Left hindlimb (tissue), 1 donor: ENCODE results near the gene SMC3.

Source experiments
- DNase-seq: peaks from one replicate; pipeline ENCODE4 v3.0.0-alpha.2; 2018

SMC3 gene

GRCh38 chr10:110546077-110546476 is 21.4 kb upstream of the SMC3 start:
- DNase-seq = no peak

- no peak for DNase-seq
Observed at GRCh38 chr10:110546499-110547110, 20.9 kb upstream of the SMC3 start.

DNA sequence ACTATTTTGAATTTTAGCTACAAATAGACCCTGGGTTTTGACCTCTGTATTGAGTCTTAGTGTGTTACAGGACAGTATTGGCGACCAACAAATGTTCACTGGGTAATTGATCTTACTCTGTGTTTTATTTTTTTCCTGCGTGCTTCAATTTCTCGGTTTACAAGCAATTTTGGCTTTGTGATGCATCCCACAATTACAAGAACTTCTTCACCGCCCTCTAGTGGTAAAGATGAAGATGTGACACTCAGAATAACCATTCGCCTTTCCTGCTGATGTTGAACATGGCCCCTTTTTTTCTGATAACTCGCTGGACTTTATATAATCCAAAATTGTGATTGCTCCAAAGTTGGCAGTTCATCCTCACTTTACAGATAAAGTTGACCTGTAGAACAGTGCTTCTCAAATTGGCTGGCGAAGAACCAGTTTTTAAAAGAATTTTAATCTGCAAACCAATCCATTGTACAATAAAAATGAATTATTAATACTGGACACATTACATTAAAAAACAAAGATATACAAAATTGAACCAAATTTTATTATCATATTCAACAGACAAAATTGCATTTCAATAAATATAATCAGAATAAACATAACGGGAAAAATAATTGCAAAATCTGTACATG is 20.2 kb upstream of the SMC3 start:
- DNase-seq = no peak

DNA sequence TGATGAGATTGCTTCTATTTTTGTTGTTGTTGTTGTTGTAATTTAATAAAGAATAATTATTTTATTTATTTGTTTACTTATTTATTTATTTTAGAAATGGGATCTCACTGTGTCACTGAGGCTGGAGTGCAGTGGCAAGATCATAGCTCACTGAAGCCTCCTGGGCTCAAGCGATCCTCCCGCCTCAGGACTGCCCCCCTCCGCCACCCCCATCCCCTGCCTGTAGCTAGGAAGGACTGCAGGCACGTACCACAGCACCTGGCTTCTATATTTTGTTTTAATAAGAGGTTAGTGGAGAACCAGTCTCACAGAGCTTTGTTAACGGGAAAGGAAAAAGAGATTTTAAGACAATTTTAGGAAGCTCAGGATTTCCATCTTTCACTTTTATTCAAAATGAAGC is 19.5 kb upstream of the SMC3 start:
- DNase-seq = no peak

- DNase-seq = no peak
Observed at GRCh38 chr10:110549211-110549610, 18.3 kb upstream of the SMC3 start.

GRCh38 chr10:110553905-110554304 is 13.6 kb upstream of the SMC3 start:
- no peak for DNase-seq

DNA sequence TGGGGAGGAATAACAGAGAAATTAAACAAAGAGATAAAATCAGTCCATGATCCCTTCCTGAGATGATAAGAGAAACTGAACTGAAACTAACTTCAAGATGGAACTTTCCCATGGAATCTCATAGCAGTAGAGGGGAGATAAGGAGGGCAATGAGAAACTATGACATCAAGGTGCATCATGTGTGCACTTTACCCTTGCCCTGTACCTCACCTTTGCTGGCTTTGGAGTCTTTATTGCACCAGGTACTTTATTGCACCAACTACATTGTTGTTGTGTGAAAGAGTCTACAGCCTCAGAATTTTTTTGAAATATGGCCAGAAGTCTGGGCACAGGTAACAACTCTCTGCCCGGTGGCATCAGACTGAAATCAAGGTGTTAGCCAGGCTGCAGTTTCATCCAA is 11.2 kb upstream of the SMC3 start:
- no peak for DNase-seq

DNA sequence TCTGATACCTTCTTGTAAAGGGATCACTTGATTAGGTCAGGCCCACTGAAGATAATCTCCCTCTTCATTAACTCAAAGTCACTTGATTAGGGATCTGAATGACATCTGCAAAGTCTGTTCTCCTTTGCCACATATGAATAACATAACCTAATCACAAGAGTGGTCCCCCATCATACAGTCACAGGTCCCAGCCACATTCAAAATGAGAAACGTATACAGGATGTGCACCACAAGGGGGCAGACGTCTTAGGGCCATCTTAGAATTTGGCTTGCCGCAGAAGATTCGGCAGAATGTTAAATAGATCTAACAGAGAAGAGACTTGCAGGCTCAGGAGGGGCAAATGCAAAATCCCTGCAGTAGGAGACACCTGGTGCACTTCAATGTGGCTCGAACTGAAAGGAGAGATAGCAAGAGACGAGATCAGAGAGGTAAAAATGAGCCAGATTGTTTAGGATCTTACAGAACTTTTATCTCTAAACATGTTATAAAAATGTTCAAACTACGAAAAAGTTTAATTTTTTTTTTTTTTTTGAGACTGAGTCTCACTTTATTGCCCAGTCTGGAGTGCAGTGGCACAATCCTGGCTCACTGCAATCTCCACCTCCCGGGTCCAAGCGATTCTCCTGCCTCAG is 10.4 kb upstream of the SMC3 start:
- no peak for DNase-seq

- DNase-seq = no peak
Observed at GRCh38 chr10:110558041-110558440, 9.5 kb upstream of the SMC3 start.

DNA sequence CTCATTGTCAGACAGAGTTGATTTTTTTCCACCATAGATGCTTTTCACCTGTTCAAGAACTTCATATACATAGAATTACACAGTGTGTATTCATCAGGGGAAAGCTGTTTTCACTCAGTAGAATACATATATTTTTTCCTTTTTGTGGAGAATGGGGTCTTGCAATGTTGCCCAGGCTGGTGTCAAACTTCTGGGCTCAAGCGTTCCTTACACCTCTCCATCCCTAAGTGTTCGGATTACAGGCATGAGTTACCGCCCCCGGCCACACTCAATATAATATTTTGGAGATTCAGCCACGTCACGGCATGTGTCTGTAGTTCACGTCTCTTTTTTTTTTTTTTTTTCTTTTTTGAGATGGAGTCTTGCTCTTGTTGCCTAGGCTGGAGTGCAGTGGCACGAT is 7.5 kb upstream of the SMC3 start:
- DNase-seq = no peak

- no peak for DNase-seq
Observed at GRCh38 chr10:110561292-110561691, 6.2 kb upstream of the SMC3 start.

DNA sequence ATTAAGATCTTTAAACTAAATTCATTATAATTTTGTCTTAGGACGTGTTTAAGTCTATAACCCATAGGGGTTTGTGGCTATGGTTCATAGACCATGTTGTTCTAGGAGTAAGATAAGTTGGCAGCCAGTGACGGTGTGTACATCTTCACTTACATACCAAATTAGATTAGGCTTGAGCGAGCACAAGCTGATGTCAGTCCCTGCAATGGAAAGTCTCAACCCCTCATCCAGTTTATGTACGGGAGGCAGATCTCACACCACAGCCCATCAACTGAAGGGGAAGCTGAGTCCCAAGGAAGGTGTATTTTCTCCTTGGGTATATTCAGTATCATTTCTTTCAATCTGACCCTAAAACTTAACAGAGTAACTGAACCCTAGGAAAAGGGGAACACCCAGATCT is 5.1 kb upstream of the SMC3 start:
- DNase-seq = no peak

DNA sequence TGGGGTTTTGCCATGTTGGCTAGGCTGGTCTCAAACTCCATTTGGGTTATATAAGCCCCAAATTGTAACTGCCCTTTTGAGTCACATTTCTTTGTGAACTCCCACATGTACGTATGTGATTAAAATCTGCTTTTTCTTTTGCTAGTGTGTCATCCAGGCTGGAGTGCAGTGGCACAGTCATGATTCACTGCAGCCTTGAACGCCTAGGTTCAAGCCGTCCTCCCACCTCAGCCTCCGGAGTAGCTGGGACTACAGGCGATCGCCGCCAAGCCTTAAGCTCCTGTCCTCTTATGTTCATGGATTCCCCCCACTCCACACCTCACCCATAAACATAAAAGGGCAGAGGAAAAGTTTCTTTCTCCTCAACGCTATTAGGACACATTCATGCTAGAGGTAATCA is 4.4 kb upstream of the SMC3 start:
- DNase-seq = no peak

DNA sequence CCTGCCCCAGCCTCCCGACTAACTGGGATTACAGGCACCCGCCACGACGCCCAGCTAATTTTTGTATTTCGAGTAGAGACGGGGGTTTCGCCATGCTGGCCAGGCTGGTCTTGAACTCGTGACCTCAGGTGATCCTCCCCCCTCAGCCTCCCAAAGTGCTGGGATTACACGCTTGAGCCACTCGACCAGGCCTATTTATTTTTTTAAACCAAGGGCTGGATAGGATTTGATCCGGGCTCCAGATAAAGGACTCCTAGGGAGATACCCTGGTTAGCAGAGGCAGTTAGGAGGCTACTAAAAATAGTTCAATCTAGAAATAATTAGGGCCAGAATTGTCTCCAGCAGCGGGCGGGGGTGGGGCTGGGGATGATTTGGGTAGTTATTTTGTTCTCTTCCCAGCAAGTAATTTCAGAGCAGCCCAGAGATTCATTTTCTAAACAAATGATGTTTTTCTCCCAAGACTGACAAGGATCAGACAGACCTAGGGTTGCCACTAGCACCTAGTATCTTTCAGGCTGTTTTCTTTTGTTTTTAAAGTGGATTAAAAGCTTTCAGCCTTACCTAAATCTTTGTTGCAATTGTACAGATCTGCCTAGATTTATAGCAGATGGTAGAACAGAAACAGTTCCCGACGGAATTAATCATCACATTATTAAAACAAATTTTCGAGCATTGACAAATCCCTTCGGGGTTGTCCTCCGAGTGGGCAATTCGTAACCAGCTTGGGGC is 859 bp upstream of the SMC3 start:
- DNase-seq = no peak

DNA sequence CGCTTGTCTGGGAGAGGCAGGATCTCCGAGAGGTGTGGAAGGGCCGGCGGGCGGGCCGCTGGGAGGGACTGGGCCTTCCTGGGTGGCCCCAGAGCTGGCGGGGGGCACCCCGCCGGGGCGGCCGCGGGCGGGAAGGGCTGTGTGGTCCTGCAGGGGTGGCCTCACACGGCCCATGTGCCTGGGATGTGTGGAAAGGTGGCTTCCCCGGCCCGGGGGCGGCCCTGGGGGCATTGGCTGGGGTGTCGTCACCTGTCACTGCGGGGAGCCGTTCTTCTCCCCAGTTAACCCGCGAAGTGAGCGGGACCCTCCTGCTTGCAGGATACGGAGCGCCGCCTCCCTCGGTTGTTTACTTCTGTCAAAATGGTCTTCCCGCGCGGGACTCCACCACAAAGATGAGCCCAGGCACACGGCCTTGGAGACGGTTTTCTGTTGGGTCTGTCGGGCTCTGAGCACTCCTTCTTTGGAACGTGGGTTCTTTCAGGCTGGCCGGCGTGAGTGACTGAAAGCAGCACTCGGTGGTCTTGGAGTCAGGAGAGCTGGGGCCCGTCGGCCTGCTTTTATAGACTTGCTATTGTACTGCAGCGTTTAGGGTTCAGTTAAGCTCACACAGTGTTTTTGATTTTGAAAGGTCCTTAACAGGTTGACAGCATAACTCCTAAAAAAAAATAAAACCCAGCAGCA is 700 bp downstream of the SMC3 start:
- no peak for DNase-seq

- no peak for DNase-seq
Observed at GRCh38 chr10:110569122-110569521, 1.6 kb downstream of the SMC3 start.

DNA sequence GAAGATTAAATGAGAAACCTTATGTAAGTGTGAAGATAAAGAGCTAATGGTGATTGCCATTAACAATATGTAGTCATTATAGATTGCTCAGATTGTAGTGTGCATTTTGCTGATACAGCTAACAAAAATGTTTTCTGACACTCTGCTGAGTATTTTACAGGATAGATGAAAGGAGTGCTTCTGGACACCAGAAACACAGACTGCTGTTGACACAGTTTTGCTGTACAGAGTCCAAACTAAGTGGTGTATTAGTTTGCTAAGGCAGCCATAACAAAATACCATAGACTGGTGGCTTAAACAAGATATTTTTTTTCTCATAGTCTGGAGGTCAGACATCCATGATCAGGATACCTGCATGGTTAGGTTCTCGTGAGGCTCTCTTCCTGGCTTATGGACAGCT is 2.2 kb downstream of the SMC3 start:
- no peak for DNase-seq

GRCh38 chr10:110571093-110571743 is 3.7 kb downstream of the SMC3 start:
- no peak for DNase-seq

GRCh38 chr10:110572862-110573261 is 5.4 kb downstream of the SMC3 start:
- no peak for DNase-seq

DNA sequence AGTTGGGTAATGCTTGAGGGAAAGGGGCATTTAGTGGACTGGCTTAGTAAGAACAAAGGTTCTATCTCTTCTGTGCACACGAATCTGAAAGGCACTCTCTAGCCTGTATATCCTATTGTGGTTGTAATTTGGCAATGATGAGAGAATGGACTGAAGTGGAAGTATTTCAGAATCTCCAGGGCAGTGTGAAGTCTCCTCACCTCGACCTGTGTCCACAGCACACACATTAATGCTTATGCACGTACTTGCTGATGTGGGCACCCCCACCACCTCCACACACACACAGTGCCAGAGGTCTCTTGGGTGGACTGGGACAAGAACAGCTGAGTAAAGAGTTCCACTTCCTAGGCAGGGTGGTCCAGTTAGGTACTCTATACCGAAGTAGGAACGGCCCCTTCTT is 6.9 kb downstream of the SMC3 start:
- DNase-seq = no peak

DNA sequence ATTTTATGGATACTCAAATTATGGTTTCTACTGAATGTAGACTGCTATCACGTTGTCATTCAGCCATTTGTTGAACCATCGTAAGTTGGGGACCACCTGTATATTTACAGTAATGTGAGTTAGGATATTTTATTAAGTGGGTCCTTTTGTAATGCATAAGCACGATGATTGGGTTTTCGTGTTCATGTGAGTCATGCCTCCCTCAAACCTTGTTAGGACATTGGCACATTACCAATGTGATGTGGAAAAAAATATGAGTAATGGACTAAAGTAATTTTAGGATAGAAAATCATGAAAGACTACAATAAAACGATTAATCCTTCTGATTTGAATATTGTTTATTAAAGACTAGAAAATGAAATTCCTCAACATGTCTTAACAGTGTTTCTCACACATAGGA is 8.7 kb downstream of the SMC3 start:
- no peak for DNase-seq

- no peak for DNase-seq
Observed at GRCh38 chr10:110577056-110577455, 9.6 kb downstream of the SMC3 start.

DNA sequence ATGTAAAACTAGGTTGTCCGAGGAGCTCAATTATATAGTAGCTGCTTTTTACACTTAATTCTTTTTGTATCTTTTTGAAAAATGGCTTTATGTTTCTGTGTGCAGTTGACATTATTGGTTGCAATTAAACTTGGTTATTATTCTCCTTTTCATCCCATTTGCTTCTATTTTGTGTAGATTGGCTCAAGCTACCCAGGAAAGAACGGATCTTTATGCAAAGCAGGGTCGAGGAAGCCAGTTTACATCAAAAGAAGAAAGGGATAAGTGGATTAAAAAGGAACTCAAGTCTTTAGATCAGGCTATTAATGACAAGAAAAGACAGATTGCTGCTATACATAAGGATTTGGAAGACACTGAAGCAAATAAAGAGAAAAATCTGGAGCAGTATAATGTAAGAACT is 16.5 kb downstream of the SMC3 start:
- no peak for DNase-seq
